GM12878 (cell line): Measurements from ENCODE around the gene GRB10.

ENCODE experiments used
- ATF3 ChIP-seq: IDR thresholded peaks from 2 replicates; pipeline ENCODE4 v1.6.1; 2011; ENCODE audit warnings: low read depth, mild to moderate bottlenecking, low read length, moderate library complexity, borderline replicate concordance; ENCODE audit errors: extremely low read depth
- EP300 ChIP-seq, 2 experiments: fragments of 150-350 bp in 1 of 2; IDR thresholded peaks; 2 replicates each; pipeline ENCODE4 v1.6.1; 2011 to 2012; ENCODE audit warnings: low read depth in 2 of 2, low read length in 2 of 2, borderline replicate concordance in 1 of 2, improper control_type of control experiment in 1 of 2, inconsistent platforms in 1 of 2; ENCODE audit not compliant: control insufficient read depth in 1 of 2
- ESRRA ChIP-seq: IDR thresholded peaks from 2 replicates; pipeline ENCODE4 v1.6.1; 2012; ENCODE audit warnings: mild to moderate bottlenecking, low read length, improper control_type of control experiment
- FOS ChIP-seq: IDR thresholded peaks from 3 replicates; pipeline ENCODE4 v1.6.1; 2011; ENCODE audit warnings: borderline replicate concordance; ENCODE audit not compliant: insufficient read length; ENCODE audit errors: extremely low read depth
- NFIC ChIP-seq: IDR thresholded peaks from 2 replicates; pipeline ENCODE4 v1.6.1; 2012; ENCODE audit warnings: low read depth, mild to moderate bottlenecking, inconsistent platforms, low read length, moderate library complexity

- no peak for TF ChIP-seq ATF3
- TF ChIP-seq ESRRA, result no peak
- TF ChIP-seq FOS, result no peak
- no peak for TF ChIP-seq NFIC
- no peak for TF ChIP-seq EP300 (IDR thresholded peaks at IDR 0.05; ENCODE audit: borderline replicate concordance in 1 of 2, control insufficient read depth in 1 of 2, low read depth in 2 of 2, low read length in 2 of 2)
These were observed 197.8 kb downstream of the GRB10 start for GRCh38 chr7:50584793-50585408.
